HCT116 (cell line): ENCODE data around the gene GLT6D1. TPM values are rescaled to one million over a fixed set of nuclear protein-coding genes. Genes with fewer than 3 reads are reported as not detected.

Experiments
- ATAC-seq: fragments of 200-7000 bp; cut with Tn5 transposase; 2 replicates; pipeline ENCODE4 v1.9.1; 2020; ENCODE audit warnings: mild to moderate bottlenecking, moderate library complexity
- BruUV-seq: library from RNA; stranded (reverse); fragments of 400-500 nt; replicated peaks from 2 replicates; lab custom pipeline; 2021; lab: Mats Ljungman, UMichigan
- CTCF ChIA-PET: fragments of 300-600 bp; sonication (Branson Sonifier 250); formaldehyde crosslinking; loops from one replicate; lab custom pipeline; 2021; ENCODE audit warnings: antibody characterized with exemption; lab: Charles Lee
- POLR2A ChIA-PET: fragments of 300-600, 350-600 bp; sonication (Branson Sonifier 250); formaldehyde crosslinking; loops from one replicate; lab custom pipeline; 2021; ENCODE audit warnings: antibody characterized with exemption; lab: Charles Lee
- RAD21 ChIA-PET, 2 experiments: fragments of 300-600 bp; sonication (Branson Sonifier 250); formaldehyde crosslinking; loops; one replicate each; lab custom pipeline; 2023; ENCODE audit warnings: low total read pairs in 2 of 2; ENCODE audit not compliant: uncharacterized antibody in 2 of 2, unreplicated experiment in 2 of 2, low non-redundant PET in 1 of 2; lab: Charles Lee
- DNase-seq: peaks from one replicate; pipeline ENCODE4 v3.0.0-alpha.2; 2010; ENCODE audit warnings: low read depth, low spot score
- H2AFZ ChIP-seq: fragments of 200-600 bp; shearing (Covaris generic), sonication (generic); 2 replicates; pipeline ENCODE4 v1.6.1; 2017; ENCODE audit warnings: low read depth, mixed run types, mixed read lengths, antibody characterized with exemption, low read length; ENCODE audit not compliant: poor library complexity, severe bottlenecking
- H3K27ac ChIP-seq: 2 replicates; pipeline ENCODE4 v1.5.1; 2012; ENCODE audit warnings: low read depth, low read length
- H3K27me3 ChIP-seq: fragments of 200-600 bp; sonication (generic); 2 replicates; pipeline ENCODE4 v1.6.1; 2016; ENCODE audit warnings: mixed run types, low read length, mixed read lengths; ENCODE audit not compliant: insufficient read depth
- H3K36me3 ChIP-seq, 2 experiments: fragments of 200-500 bp in 1 of 2; fragments of 200-600 bp in 1 of 2; sonication (Bioruptor generic) in 1 of 2; sonication (generic) in 1 of 2; 2 replicates each; pipeline versions ENCODE4 v1.5.1 to v1.6.1; 2014 to 2016; ENCODE audit warnings: low read length in 2 of 2, inconsistent platforms in 1 of 2, mixed read lengths in 1 of 2, mixed run types in 1 of 2; ENCODE audit not compliant: insufficient read depth in 2 of 2, control insufficient read depth in 1 of 2
- H3K4me1 ChIP-seq, 2 experiments: fragments of 200-600 bp in 1 of 2; sonication (generic) in 1 of 2; 2 replicates each; pipeline versions ENCODE4 v1.5.1 to v1.6.1; 2012 to 2017; ENCODE audit warnings: low read length in 2 of 2, inconsistent platforms in 1 of 2, mild to moderate bottlenecking in 1 of 2, mixed read lengths in 1 of 2, mixed run types in 1 of 2, moderate library complexity in 1 of 2; ENCODE audit not compliant: insufficient read depth in 2 of 2, control insufficient read depth in 1 of 2
- H3K4me2 ChIP-seq: fragments of 200-600 bp; sonication (generic); 2 replicates; pipeline ENCODE4 v1.6.1; 2017; ENCODE audit warnings: mixed run types, low read length, mixed read lengths
- H3K4me3 ChIP-seq, 2 experiments: fragments of 200-600 bp in 1 of 2; sonication (generic) in 1 of 2; replicated peaks in 1 of 2; 2 replicates each; pipeline ENCODE4 v1.5.1; 2011 to 2016; ENCODE audit warnings: low read length in 2 of 2, control low read depth in 1 of 2, low read depth in 1 of 2, mild to moderate bottlenecking in 1 of 2, mixed read lengths in 1 of 2, mixed run types in 1 of 2
- H3K79me2 ChIP-seq: fragments of 200-600 bp; sonication (generic); 2 replicates; pipeline ENCODE4 v1.6.1; 2017; ENCODE audit warnings: mild to moderate bottlenecking, mixed run types, low read length, moderate library complexity, mixed read lengths; ENCODE audit not compliant: insufficient read depth
- H3K9ac ChIP-seq: fragments of 200-600 bp; sonication (generic); 2 replicates; pipeline ENCODE4 v1.6.1; 2016; ENCODE audit warnings: low read length, mixed read lengths
- H3K9me2 ChIP-seq: fragments of 200-600 bp; sonication (generic), shearing (Covaris generic); 2 replicates; pipeline ENCODE4 v1.6.1; 2017; ENCODE audit warnings: mixed run types, mild to moderate bottlenecking, moderate library complexity; ENCODE audit not compliant: insufficient read depth
- H3K9me3 ChIP-seq, 2 experiments: fragments of 200-500 bp in 1 of 2; fragments of 200-600 bp in 1 of 2; sonication (Bioruptor generic) in 1 of 2; sonication (generic) in 1 of 2; 2 replicates each; pipeline ENCODE4 v1.6.1; 2014 to 2017; ENCODE audit warnings: low read length in 2 of 2, mixed read lengths in 2 of 2, inconsistent platforms in 1 of 2, low read depth in 1 of 2, mild to moderate bottlenecking in 1 of 2, mixed run types in 1 of 2, moderate library complexity in 1 of 2; ENCODE audit not compliant: control insufficient read depth in 1 of 2, insufficient read depth in 1 of 2
- H4K20me1 ChIP-seq: fragments of 200-600 bp; sonication (generic), shearing (Covaris generic); 2 replicates; pipeline ENCODE4 v1.6.1; 2017; ENCODE audit warnings: mixed run types, mild to moderate bottlenecking, moderate library complexity; ENCODE audit not compliant: insufficient read depth
- CBX3 ChIP-seq: IDR thresholded peaks from 2 replicates; pipeline ENCODE4 v1.6.1; 2012; ENCODE audit warnings: low read depth
- JUND ChIP-seq: IDR thresholded peaks from 2 replicates; pipeline ENCODE4 v1.6.1; 2012
- REST ChIP-seq: IDR thresholded peaks from 2 replicates; pipeline ENCODE4 v1.6.1; 2012; ENCODE audit warnings: low read depth
- YY1 ChIP-seq: IDR thresholded peaks from 2 replicates; pipeline ENCODE4 v1.6.1; 2011; ENCODE audit warnings: low read length, low read depth, moderate library complexity, mild to moderate bottlenecking; ENCODE audit not compliant: insufficient replicate concordance; ENCODE audit errors: extremely low read depth
- ZBTB33 ChIP-seq: IDR thresholded peaks from 2 replicates; pipeline ENCODE4 v1.6.1; 2011; ENCODE audit warnings: mild to moderate bottlenecking, low read length, moderate library complexity; ENCODE audit not compliant: insufficient replicate concordance; ENCODE audit errors: extremely low read depth
- ZFX ChIP-seq: fragments of 450-650 bp; IDR thresholded peaks from 2 replicates; pipeline ENCODE4 v1.6.1; 2017
- intact Hi-C: fragments of 100-400 bp; cut with micrococcal nuclease; formaldehyde crosslinking; loops from 2 replicates; pipeline ENCODE4 v1.10.0; 2022
- total RNA-seq: library from RNA; stranded (reverse); gene quantifications from one replicate; pipeline ENCODE4 v1.2.1, GENCODE V29; 2021; ENCODE audit not compliant: unreplicated experiment

GLT6D1 gene
- total RNA-seq, 1 experiment from 2014 or later, result not detected

GRCh38 chr9:135609366-135609955 is 29.9 kb downstream of the GLT6D1 start:
- Histone ChIP-seq H3K4me3 (no peak overlapping the region), H2AFZ (no peak overlapping the region), H3K9me3 (no peaks in the 10 kb centered on the region), H3K4me1 (no peaks in the 10 kb centered on the region), H3K36me3 (no peaks in the 10 kb centered on the region), H4K20me1 (no peaks in the 10 kb centered on the region), H3K27me3 (no peaks in the 10 kb centered on the region), H3K27ac (no peak overlapping the region), H3K4me2 (no peak overlapping the region), H3K9ac (no peak overlapping the region), H3K9me2 (no peaks in the 10 kb centered on the region), H3K79me2 (no peaks in the 10 kb centered on the region)
- no TSS peak for BruUV-seq
- no peak for ATAC-seq
- intact Hi-C loops, result loop anchor here (10.0 kb wide), 2 partner anchors 115 to 355 kb away; partner anchors contain the start of gene UBAC1
- ChIA-PET POLR2A (no interaction called here), RAD21 (no interaction called here), CTCF (interaction anchor here (0.6 kb wide), 1 partner anchor 87 kb away, joined by 3 read pairs; no protein-coding TSS in a partner anchor)
- TF ChIP-seq ZBTB33 (no peak), YY1 (no peak)
- DNase-seq, result no peak

- TF ChIP-seq CBX3 (no peak), JUND (no peak), ZFX (no peak), YY1 (no peak), REST (no peak)
- POLR2A ChIA-PET, result no interaction called here
- intact Hi-C loops, result loop anchor here (10.0 kb wide), 2 partner anchors 116 to 356 kb away; partner anchors contain the start of gene UBAC1
- no peaks in the 10 kb centered on the region for H3K4me1 ChIP-seq
- no peaks in the 10 kb centered on the region for H3K9me2 ChIP-seq
- H3K27ac ChIP-seq, result no peak overlapping the region
- ATAC-seq, result no peak
- no peak overlapping the region for H3K4me3 ChIP-seq
- RAD21 ChIA-PET, result no interaction called here
- H3K79me2 ChIP-seq, result no peaks in the 10 kb centered on the region
- no peaks in the 10 kb centered on the region for H3K36me3 ChIP-seq
- H3K27me3 ChIP-seq, result no peaks in the 10 kb centered on the region
- DNase-seq, result no peak
- H4K20me1 ChIP-seq, result no peaks in the 10 kb centered on the region
- no peak overlapping the region for H2AFZ ChIP-seq
- no TSS peak for BruUV-seq
- CTCF ChIA-PET, result interaction anchor here (0.6 kb wide), 1 partner anchor 88 kb away, joined by 3 read pairs; no protein-coding TSS in a partner anchor
- H3K4me2 ChIP-seq, result no peak overlapping the region
- H3K9me3 ChIP-seq, result no peaks in the 10 kb centered on the region
- H3K9ac ChIP-seq, result no peak overlapping the region
Measured at GRCh38 chr9:135608999-135609317, 30.4 kb downstream of the GLT6D1 start.
